SIG-M5 treated with dmso at 0.1 percent for 504 hours (cell line): ENCODE measurements around the gene SETD1A.

ENCODE experiments used
- DNase-seq: peaks from one replicate; lab custom pipeline; 2025; ENCODE audit not compliant: unreplicated experiment; lab: John Stamatoyannopoulos, UW

SETD1A gene

GRCh38 chr16:30953511-30954124, 3.9 kb upstream of the SETD1A start:
- DNase-seq = peak; percentile 76

GRCh38 chr16:30954993-30955392, 2.6 kb upstream of the SETD1A start:
- no peak for DNase-seq

DNA sequence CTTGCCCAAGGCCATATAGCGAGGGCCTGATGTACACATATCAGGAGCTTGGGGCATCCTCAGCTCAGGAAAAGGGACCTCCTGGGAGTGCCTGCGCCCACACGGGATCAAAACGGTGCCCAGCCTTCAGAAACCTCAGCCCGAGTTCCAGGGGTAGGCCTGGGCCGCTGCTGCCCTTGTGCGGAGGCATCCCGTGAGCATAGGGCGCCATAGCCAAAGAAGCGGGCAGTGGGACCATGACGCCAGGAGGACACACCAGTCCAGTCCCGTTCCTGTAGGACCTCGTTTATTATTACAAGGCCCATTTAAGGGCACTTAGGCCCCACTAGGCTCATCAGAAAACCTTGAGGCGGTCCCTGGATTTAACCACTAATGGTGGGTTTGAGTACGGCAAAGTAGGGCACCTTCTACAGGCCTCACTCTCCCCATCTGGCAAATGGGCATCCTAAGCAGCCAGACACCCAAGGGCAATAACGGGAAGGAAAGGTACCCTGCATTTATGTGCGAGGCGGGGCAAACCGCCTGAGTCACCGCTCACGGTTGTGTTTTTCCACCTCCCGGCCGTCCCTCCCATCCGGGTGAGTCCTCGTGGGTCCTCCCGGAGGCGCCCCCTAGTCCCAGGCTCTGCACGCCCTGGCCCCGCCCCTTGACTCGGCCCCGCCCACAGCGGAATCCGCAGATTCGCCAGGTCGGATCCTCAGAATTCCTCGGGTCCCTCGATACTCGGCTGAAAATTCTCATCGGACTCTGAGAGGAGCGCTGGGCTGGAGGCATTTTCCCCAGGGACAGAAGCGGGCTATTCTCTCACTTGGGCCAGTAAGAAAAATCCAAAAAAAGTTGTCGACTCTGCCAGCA, 726 bp upstream of the SETD1A start:
- DNase-seq = peak; percentile 86

- peak; percentile 44 for DNase-seq
These were observed 873 bp downstream of the SETD1A start for GRCh38 chr16:30958175-30959079.

GRCh38 chr16:30961384-30961783, 3.8 kb downstream of the SETD1A start:
- DNase-seq = no peak

GRCh38 chr16:30963925-30964511, 6.5 kb downstream of the SETD1A start:
- DNase-seq = no peak

DNA sequence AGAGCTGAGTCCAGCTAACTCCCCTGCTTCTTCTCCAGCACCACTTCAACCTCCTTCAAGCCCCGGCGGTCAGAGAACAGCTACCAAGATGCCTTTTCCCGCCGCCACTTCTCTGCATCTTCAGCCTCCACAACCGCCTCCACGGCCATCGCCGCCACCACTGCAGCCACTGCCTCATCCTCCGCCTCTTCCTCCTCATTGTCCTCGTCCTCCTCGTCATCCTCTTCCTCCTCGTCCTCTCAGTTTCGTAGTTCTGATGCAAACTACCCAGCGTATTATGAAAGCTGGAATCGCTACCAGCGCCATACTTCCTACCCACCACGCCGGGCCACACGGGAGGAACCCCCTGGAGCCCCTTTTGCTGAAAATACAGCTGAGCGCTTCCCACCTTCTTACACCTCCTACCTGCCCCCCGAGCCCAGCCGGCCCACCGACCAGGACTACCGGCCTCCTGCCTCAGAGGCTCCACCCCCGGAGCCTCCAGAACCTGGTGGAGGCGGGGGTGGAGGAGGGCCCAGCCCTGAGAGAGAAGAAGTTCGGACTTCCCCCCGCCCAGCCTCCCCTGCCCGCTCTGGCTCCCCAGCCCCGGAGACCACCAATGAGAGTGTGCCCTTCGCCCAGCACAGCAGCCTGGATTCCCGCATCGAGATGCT, 7.1 kb downstream of the SETD1A start:
- no peak for DNase-seq

- no peak for DNase-seq
These were observed 7.9 kb downstream of the SETD1A start for GRCh38 chr16:30965436-30965835.

DNA sequence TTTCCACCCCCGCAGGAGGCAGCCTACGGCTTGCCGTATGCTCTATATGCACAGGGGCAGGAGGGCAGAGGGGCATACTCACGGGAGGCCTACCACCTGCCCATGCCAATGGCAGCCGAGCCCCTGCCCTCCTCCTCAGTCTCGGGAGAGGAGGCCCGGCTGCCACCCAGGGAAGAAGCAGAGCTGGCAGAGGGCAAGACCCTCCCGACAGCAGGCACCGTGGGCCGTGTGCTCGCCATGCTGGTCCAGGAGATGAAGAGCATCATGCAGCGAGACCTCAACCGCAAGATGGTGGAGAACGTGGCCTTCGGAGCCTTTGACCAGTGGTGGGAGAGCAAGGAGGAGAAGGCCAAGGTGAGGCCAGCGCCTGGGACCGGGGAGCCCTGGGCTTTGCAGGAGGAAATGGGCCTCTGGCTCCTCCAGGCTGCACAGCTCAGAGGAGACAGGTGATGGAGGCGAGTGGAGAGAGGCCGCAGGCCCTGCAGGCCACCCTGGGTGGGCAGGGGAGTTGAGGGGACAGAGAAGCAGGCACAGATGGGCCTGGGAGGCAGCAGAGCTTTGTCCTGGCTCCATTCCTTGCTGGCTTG, 8.6 kb downstream of the SETD1A start:
- no peak for DNase-seq

- DNase-seq = no peak
These were observed 10.2 kb downstream of the SETD1A start for GRCh38 chr16:30967795-30968194.

DNA sequence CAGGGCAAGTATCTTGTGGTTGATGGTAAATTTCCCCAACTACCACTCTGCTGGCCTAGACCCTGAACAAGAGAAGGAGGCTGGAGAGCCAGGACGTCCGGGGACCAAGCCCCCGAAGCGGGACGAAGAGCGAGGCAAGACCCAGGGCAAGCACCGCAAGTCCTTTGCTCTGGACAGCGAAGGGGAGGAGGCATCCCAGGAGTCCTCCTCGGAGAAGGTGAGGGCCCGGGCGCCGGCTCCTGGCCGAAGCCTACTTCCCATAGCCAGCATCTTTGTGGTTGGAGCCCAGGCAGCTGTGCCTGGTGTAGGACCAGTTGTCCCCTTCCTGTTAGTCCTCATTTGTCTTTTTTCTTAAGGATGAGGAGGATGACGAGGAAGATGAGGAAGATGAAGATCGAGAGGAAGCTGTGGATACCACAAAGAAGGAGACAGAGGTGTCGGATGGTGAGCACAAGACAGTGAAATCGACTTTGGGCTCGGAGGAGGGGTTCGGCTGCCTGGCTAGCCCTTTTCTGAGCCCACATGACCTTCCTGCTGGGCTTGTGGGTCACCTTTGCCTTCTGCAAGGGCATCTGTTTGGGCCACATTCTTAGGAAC, 11.8 kb downstream of the SETD1A start:
- no peak for DNase-seq

- no peak for DNase-seq
These were observed 13.7 kb downstream of the SETD1A start for GRCh38 chr16:30971298-30971697.

DNA sequence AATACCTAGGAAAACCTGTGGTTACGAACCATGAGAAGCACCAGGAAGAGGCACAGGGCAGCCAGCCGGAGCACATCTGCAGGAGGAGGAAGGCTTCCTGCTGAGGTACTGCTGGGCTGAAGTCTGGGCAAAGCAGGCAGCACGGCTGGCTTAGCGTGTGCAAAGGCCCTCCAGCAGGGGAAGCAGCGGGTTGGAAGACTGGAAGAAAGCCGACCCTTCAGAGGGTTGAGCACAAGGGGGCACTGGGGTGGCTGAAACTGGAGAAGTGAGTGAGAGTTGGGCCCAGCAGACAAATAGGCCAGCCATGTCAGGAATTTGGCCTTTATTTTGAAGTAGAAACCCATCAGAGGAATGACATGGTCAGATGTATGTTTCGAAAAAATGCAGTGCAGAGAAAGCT, 15.3 kb downstream of the SETD1A start:
- no peak for DNase-seq

GRCh38 chr16:30974348-30974747, 16.8 kb downstream of the SETD1A start:
- DNase-seq = no peak

GRCh38 chr16:30976486-30976885, 18.9 kb downstream of the SETD1A start:
- no peak for DNase-seq

- DNase-seq = no peak
These were observed 19.9 kb downstream of the SETD1A start for GRCh38 chr16:30977502-30977901.

DNA sequence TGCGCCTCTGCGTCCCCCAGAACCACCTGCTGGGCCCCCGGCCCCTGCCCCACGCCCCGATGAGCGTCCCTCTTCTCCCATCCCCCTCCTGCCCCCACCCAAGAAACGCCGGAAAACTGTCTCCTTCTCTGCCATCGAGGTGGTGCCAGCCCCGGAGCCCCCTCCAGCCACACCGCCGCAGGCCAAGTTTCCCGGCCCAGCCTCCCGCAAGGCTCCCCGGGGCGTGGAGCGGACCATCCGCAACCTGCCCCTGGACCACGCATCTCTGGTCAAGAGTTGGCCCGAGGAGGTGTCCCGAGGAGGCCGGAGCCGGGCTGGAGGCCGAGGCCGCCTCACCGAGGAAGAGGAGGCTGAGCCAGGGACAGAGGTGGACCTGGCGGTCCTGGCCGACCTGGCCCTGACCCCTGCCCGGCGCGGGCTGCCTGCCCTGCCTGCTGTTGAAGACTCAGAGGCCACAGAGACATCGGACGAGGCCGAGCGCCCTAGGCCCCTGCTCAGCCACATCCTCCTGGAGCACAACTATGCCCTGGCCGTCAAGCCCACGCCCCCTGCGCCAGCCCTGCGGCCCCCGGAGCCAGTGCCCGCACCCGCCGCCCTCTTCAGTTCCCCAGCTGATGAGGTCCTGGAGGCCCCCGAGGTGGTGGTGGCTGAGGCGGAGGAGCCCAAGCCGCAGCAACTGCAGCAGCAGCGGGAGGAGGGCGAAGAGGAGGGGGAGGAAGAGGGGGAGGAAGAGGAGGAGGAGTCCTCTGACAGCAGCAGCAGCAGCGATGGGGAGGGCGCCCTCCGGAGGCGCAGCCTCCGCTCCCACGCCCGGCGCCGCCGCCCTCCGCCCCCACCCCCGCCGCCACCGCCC, 21.8 kb downstream of the SETD1A start:
- DNase-seq = no peak

- DNase-seq = no peak
These were observed 22.4 kb downstream of the SETD1A start for GRCh38 chr16:30980023-30980371.

DNA sequence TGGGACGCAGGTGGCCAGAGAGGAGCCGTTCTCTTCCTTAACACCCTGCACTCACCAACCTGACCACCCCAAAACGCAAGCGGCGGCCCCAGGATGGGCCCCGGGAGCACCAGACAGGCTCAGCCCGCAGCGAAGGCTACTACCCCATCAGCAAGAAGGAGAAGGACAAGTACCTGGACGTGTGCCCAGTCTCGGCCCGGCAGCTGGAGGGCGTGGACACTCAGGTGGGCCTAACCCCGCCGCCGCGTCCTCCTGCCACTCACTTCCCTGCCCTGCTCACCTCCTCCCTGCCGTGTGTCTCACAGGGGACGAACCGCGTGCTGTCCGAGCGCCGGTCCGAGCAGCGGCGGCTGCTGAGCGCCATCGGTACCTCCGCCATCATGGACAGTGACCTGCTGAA, 22.9 kb downstream of the SETD1A start:
- DNase-seq = no peak
